ENCODE results near the gene HACD2.
"Not testable (repeated sequence)": the region's sequence is repeated elsewhere in the genome, so short reads cannot be mapped to it uniquely, and the experiment has no call there.

Gene HACD2

DNA sequence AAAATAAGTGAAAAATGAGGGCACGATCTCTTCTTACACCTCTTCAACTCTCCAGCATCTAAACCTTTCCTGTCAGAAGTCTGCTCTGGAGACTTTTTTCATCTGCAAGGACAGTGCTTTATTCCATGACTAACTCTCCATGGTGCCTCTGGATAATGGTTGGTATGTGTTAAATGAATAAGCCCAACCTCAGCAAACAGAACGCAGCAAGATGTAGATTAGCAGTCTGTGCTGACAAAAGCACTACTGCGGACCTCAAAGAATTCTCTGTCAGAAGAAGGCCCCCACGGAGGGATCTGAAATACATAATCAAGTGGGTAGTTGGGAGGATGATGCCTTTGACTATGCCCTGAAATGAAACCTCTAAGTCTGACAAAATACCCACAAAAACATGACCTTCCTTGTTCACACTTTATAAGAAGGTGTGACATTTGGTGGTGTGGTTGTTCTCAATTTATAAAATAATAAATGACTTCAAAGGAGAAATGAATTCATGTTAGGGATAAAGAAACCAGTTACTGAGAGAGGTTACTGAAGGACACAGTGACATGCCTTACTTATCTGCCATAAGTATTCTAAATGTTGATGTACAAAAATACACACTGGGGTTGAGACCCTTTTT lies 92.8 kb downstream of the HACD2 start:
- TF ChIP-seq, protein P1, sequence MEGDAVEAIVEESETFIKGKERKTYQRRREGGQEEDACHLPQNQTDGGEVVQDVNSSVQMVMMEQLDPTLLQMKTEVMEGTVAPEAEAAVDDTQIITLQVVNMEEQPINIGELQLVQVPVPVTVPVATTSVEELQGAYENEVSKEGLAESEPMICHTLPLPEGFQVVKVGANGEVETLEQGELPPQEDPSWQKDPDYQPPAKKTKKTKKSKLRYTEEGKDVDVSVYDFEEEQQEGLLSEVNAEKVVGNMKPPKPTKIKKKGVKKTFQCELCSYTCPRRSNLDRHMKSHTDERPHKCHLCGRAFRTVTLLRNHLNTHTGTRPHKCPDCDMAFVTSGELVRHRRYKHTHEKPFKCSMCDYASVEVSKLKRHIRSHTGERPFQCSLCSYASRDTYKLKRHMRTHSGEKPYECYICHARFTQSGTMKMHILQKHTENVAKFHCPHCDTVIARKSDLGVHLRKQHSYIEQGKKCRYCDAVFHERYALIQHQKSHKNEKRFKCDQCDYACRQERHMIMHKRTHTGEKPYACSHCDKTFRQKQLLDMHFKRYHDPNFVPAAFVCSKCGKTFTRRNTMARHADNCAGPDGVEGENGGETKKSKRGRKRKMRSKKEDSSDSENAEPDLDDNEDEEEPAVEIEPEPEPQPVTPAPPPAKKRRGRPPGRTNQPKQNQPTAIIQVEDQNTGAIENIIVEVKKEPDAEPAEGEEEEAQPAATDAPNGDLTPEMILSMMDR (IDR thresholded peaks at IDR 0.05; ENCODE audit: low read depth, low read length): no peak
- DNase-seq (ENCODE audit: extremely low read depth, low read depth): no peak

DNA sequence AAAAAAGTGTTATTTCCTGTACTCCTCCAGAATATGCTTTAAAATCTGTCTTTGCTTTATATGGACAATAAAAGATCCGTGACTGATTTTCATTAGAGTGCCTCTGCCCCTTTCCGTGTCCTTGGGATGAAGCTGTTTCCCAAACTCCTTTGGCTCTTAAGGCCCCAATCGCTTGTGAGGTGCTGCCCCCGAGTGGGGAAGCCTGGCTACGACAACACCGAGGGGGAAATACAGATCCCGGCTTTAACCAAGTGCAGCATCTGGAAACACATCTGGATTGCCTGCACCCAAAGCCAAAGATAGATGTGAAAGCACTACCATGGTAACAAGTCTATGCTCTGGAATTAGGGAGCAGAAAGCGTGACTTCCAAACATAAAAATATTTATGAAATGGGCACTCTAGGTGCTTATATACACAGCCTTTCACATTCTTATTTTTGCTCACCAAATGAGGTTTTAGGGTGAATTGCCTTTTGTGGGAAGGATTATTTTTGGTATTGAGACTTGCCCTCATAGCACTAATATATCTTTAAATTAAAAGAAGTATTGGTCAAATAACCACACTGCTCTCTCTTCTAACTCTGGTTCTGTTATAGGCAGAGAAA lies 95.4 kb downstream of the HACD2 start:
- DNase-seq (ENCODE audit: extremely low read depth, low read depth): peak; percentile 38
- TF ChIP-seq, protein P1 (IDR thresholded peaks at IDR 0.05; ENCODE audit: low read depth, low read length): peak; percentile 96

DNA sequence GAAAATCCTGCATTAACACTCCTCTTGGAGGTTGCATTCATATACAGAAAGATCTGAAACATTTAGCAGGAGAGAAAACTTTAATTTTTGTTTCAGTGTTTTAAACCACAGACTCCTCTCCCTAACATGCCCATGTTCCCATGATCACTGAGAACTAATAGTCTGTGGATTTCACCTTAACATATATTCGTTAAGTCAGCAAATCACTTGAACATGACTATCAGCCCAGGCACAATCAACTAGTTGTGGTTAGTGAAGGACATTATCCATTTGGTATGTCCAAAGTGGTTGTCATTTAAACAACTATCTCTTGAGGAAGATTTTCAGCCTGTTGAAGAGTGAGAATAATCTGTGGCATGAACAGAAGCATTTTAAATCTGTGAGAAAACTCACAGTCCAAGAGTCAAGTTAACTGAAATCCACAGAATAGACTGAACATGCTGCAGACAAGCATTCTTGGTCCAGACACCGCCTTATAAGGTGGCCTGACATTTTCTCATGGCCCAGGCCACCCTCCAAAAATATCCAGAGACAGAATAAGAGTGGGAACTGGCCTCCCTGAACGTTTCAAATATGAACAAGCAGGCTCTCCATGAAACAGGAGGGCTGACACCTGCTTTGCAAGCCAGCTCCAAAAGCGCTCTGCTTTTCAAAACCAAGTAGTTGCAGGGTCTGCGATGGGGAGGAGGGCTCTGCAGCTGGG lies 96.1 kb downstream of the HACD2 start:
- TF ChIP-seq, protein P1 (IDR thresholded peaks at IDR 0.05; ENCODE audit: low read depth, low read length): no peak
- DNase-seq (ENCODE audit: extremely low read depth, low read depth): no peak

DNA sequence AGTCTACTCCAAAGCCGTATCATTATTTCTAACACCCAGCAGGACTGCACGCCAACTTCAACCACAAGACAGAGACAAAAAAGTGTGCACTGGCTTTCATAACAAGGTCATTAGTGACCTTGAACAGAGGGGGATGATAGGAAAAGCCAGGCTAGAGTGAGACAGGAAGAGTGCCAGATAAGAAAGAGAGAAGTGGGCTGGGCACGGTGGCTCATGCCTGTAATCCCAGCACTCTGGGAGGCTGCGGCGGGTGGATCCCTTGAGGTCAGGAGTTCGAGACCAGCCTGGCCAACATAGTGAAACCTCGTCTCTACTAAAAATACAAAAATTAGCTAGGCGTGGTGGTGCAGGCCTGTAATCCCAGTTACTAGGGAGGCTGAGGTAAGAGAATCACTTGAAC lies 97.8 kb downstream of the HACD2 start:
- not testable (repeated sequence) for DNase-seq (ENCODE audit: extremely low read depth, low read depth)

DNA sequence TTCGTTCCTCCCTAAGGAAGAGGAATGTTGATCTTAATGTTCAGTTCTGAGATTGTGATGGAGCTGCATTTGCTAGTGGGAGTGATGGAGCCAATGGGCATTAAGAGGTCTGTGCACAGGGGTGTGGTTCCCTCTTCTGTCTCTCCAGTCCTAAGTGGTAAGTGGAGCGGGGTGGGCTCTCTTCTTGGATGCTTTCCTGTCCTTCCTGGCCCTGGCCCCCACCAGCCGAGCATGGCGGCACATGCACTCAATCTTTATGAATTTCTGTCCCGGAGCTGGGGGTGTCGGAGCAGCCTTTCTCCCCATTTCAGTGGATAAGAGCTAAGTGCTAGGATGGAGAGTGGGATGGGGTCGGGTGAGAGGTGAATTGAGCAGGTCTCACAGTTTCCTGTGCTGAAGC lies 98.4 kb downstream of the HACD2 start:
- TF ChIP-seq, protein P1 (IDR thresholded peaks at IDR 0.05; ENCODE audit: low read depth, low read length): no peak

DNA sequence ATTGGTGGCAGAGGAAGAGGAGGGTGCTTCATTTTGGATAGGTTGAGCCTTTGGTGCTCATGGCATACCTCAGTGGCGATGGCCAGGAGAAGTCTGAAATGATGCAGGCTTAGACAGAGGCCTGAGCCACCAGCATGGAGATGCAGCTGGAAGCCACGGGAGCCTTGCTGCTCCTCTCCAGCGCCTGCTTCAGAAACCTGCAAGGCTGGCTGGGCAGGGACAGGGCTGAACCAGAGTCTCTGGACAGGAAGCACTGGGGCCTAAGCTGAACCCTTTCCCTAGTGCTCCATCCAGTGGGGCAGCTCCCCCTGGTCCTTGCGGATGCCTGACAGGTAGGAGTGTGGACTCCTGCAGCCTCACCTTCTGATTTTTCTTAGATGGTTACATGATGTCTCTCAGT lies 99.3 kb downstream of the HACD2 start:
- DNase-seq (ENCODE audit: extremely low read depth, low read depth): no peak
- TF ChIP-seq, protein P1 (IDR thresholded peaks at IDR 0.05; ENCODE audit: low read depth, low read length): no peak

More for the DNA sequence above, 98.4 kb downstream of the HACD2 start:
- no peak for DNase-seq (ENCODE audit: extremely low read depth, low read depth)

DNA sequence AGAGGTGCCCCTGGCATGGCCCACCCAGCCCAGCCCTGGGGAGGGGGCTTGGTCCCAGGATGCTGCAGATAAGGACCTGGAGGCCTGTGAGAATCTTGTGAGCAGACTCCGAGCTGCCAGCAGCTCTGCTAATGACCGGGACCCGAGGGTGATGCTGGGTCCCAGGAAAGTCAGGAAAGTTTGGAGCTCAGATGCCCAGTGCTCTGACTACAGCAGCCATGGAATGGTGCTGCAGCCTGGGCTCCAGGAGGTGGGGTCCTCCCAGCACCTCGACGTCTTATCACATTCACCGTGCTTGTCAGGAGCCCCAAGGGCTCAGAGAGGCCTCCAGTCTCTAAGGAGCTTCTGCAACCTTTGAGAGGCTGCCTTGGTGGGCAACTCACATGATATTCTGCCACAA lies 101.7 kb downstream of the HACD2 start:
- no peak for DNase-seq (ENCODE audit: extremely low read depth, low read depth)
- TF ChIP-seq, protein P1 (IDR thresholded peaks at IDR 0.05; ENCODE audit: low read depth, low read length): no peak

Data from AG09319 (cell line).